BLaER1 treated with 17β-estradiol and CSF1 and Interleukin-3, amounts not matched to agents 10 nM and 100 nM (cell line): Measurements from ENCODE around the gene C3orf22.
A peak's percentile ranks its signal among the peaks of the same experiment; 100 is the strongest.
"Not testable (repeated sequence)": the region's sequence is repeated elsewhere in the genome, so short reads cannot be mapped to it uniquely, and the experiment has no call there.

Experiments
- H3K27ac ChIP-seq, 11 experiments: shearing (Covaris generic); formaldehyde crosslinking; 2 replicates each; pipeline ENCODE4 v1.8.1; 2022
- H3K27me3 ChIP-seq, 11 experiments: shearing (Covaris generic); formaldehyde crosslinking; 2 replicates each; pipeline ENCODE4 v1.8.1; 2022
- H3K36me3 ChIP-seq, 11 experiments: shearing (Covaris generic); formaldehyde crosslinking; 2 replicates each; pipeline ENCODE4 v1.8.1; 2022
- H3K4me1 ChIP-seq, 10 experiments: shearing (Covaris generic); formaldehyde crosslinking; 2 replicates each; pipeline ENCODE4 v1.8.1; 2022
- H3K4me2 ChIP-seq, 11 experiments: shearing (Covaris generic); formaldehyde crosslinking; 2 replicates each; pipeline ENCODE4 v1.8.1; 2022
- H3K4me3 ChIP-seq, 10 experiments: shearing (Covaris generic); formaldehyde crosslinking; 2 replicates each; pipeline ENCODE4 v1.8.1; 2022
- H3K9ac ChIP-seq, 11 experiments: shearing (Covaris generic); formaldehyde crosslinking; 2 replicates each; pipeline ENCODE4 v1.8.1; 2022
- H3K9me3 ChIP-seq, 11 experiments: shearing (Covaris generic); formaldehyde crosslinking; replicated peaks in 1 of 11; 2 replicates each; pipeline ENCODE4 v1.8.1; 2022
- H4K20me1 ChIP-seq, 11 experiments: shearing (Covaris generic); formaldehyde crosslinking; 2 replicates each; pipeline ENCODE4 v1.8.1; 2022
- Cebpa-rat ChIP-seq, 11 experiments: shearing (Covaris generic); IDR thresholded peaks; 2 replicates each; pipeline ENCODE4 v1.8.1; 2022

The C3orf22 gene

GRCh38 chr3:126558336-126559071 lies at the start of gene C3orf22:
TSS of gene C3orf22 (minus strand) at chr3:126558932. CDS start at chr3:126553390, 5,542 bp downstream.
- no peak within 1 kb of the TSS for H3K27ac ChIP-seq
- no peak within 1 kb of the TSS for H3K4me3 ChIP-seq
- H3K9me3 ChIP-seq = peaks cover 8 to 24% (median 16%) of the 10 kb centered on the region in 11 experiments; a peak in 18 of 22 replicates
- no peak for TF ChIP-seq Cebpa-rat (IDR thresholded peaks at IDR 0.05)
- no peak within 1 kb of the TSS for H3K9ac ChIP-seq
- no peaks in the 10 kb centered on the region for H3K36me3 ChIP-seq
- no peaks in the 10 kb centered on the region for H3K27me3 ChIP-seq
- H3K4me2 ChIP-seq = no peak within 1 kb of the TSS
- no peaks in the 10 kb centered on the region for H4K20me1 ChIP-seq
- H3K4me1 ChIP-seq = no peaks in the 10 kb centered on the region

GRCh38 chr3:126607214-126607908 lies 48.6 kb upstream of the C3orf22 start:
- TF ChIP-seq Cebpa-rat (IDR thresholded peaks at IDR 0.05) = no peak; a peak in 1 of 22 replicates
- Histone ChIP-seq H3K27ac (peak overlapping the region in 1 of 11 experiments; percentile 25; a peak in 1 of 22 replicates), H3K27me3 (no peaks in the 10 kb centered on the region), H3K9ac (no peak overlapping the region), H3K36me3 (no peaks in the 10 kb centered on the region), H3K4me1 (peaks cover 5 to 13% (median 10%) of the 10 kb centered on the region in 10 experiments; a peak in 19 of 20 replicates), H3K9me3 (no peaks in the 10 kb centered on the region), H4K20me1 (no peaks in the 10 kb centered on the region), H3K4me3 (no peak overlapping the region), H3K4me2 (peak overlapping the region in 6 of 11 experiments; percentile 12 to 52 (median 44); a peak in 13 of 22 replicates)

- H3K4me2 ChIP-seq = no peak overlapping the region
- H3K27ac ChIP-seq = no peak overlapping the region
- TF ChIP-seq Cebpa-rat (IDR thresholded peaks at IDR 0.05) = no peak
- no peaks in the 10 kb centered on the region for H3K27me3 ChIP-seq
- H3K9me3 ChIP-seq = no peaks in the 10 kb centered on the region
- no peak overlapping the region for H3K9ac ChIP-seq
- H3K36me3 ChIP-seq = no peaks in the 10 kb centered on the region
- peaks cover 0 to 23% (median 7%) of the 10 kb centered on the region in 10 experiments; a peak in 11 of 20 replicates for H3K4me1 ChIP-seq
- H4K20me1 ChIP-seq = no peaks in the 10 kb centered on the region
- H3K4me3 ChIP-seq = no peak overlapping the region
Observed at GRCh38 chr3:126606001-126606400, 47.3 kb upstream of the C3orf22 start.

GRCh38 chr3:126604691-126605090 lies 46.0 kb upstream of the C3orf22 start:
- H3K27me3 ChIP-seq = no peaks in the 10 kb centered on the region
- no peak overlapping the region for H3K27ac ChIP-seq
- H3K9ac ChIP-seq = no peak overlapping the region
- no peak overlapping the region for H3K4me2 ChIP-seq
- no peaks in the 10 kb centered on the region for H4K20me1 ChIP-seq
- no peak overlapping the region for H3K4me3 ChIP-seq
- H3K36me3 ChIP-seq = no peaks in the 10 kb centered on the region
- peaks cover 0 to 25% (median 7%) of the 10 kb centered on the region in 10 experiments; a peak in 11 of 20 replicates for H3K4me1 ChIP-seq
- H3K9me3 ChIP-seq = no peaks in the 10 kb centered on the region
- no peak for TF ChIP-seq Cebpa-rat (IDR thresholded peaks at IDR 0.05)

GRCh38 chr3:126599101-126599500 lies 40.4 kb upstream of the C3orf22 start:
- Histone ChIP-seq H3K27me3 (no peaks in the 10 kb centered on the region), H3K9ac (no peak overlapping the region), H3K4me3 (no peak overlapping the region), H4K20me1 (no peaks in the 10 kb centered on the region), H3K36me3 (no peaks in the 10 kb centered on the region), H3K4me2 (no peak overlapping the region), H3K27ac (no peak overlapping the region), H3K9me3 (peaks cover 0 to 7% (median 0%) of the 10 kb centered on the region in 11 experiments; a peak in 1 of 22 replicates), H3K4me1 (peaks cover 0 to 17% (median 0%) of the 10 kb centered on the region in 10 experiments; a peak in 6 of 20 replicates)
- no peak for TF ChIP-seq Cebpa-rat (IDR thresholded peaks at IDR 0.05)

- not testable (repeated sequence) for H3K27ac ChIP-seq, H3K9me3 ChIP-seq, H3K4me3 ChIP-seq, H3K4me1 ChIP-seq, H4K20me1 ChIP-seq, H3K36me3 ChIP-seq, H3K4me2 ChIP-seq, H3K27me3 ChIP-seq, H3K9ac ChIP-seq
Observed at GRCh38 chr3:126595479-126595878, 36.7 kb upstream of the C3orf22 start.

- not testable (repeated sequence) for H4K20me1 ChIP-seq, H3K4me1 ChIP-seq, H3K27ac ChIP-seq, H3K36me3 ChIP-seq, H3K4me2 ChIP-seq, H3K27me3 ChIP-seq, H3K4me3 ChIP-seq, H3K9ac ChIP-seq
- peaks cover 0 to 14% (median 0%) of the 10 kb centered on the region in 11 experiments; a peak in 3 of 22 replicates for H3K9me3 ChIP-seq
Observed at GRCh38 chr3:126591515-126591914, 32.8 kb upstream of the C3orf22 start.

GRCh38 chr3:126582311-126582710 lies 23.6 kb upstream of the C3orf22 start:
- no peak overlapping the region for H3K4me3 ChIP-seq
- TF ChIP-seq Cebpa-rat (IDR thresholded peaks at IDR 0.05) = no peak
- H3K9ac ChIP-seq = no peak overlapping the region
- H3K36me3 ChIP-seq = no peaks in the 10 kb centered on the region
- H3K27me3 ChIP-seq = no peaks in the 10 kb centered on the region
- H3K9me3 ChIP-seq = peaks cover 0 to 7% (median 0%) of the 10 kb centered on the region in 11 experiments; a peak in 1 of 22 replicates
- H3K4me2 ChIP-seq = no peak overlapping the region
- H4K20me1 ChIP-seq = no peaks in the 10 kb centered on the region; a peak in 1 of 22 replicates
- H3K4me1 ChIP-seq = peaks cover 0 to 11% (median 0%) of the 10 kb centered on the region in 10 experiments; a peak in 2 of 20 replicates
- H3K27ac ChIP-seq = no peak overlapping the region

- no peak for TF ChIP-seq Cebpa-rat (IDR thresholded peaks at IDR 0.05)
Observed at GRCh38 chr3:126581569-126581968, 22.8 kb upstream of the C3orf22 start.

More at GRCh38 chr3:126581569-126581968, 22.8 kb upstream of the C3orf22 start:
- H3K36me3 ChIP-seq = no peaks in the 10 kb centered on the region
- H3K27me3 ChIP-seq = no peaks in the 10 kb centered on the region
- no peak overlapping the region for H3K4me2 ChIP-seq
- peaks cover 0 to 11% (median 0%) of the 10 kb centered on the region in 10 experiments; a peak in 2 of 20 replicates for H3K4me1 ChIP-seq
- no peaks in the 10 kb centered on the region for H3K9me3 ChIP-seq
- H3K9ac ChIP-seq = no peak overlapping the region
- H3K4me3 ChIP-seq = no peak overlapping the region
- no peak overlapping the region for H3K27ac ChIP-seq
- H4K20me1 ChIP-seq = no peaks in the 10 kb centered on the region; a peak in 1 of 22 replicates
